Measurements from ENCODE around the gene SEC14L2. TPM values are rescaled to one million over a fixed set of nuclear protein-coding genes. Genes with fewer than 3 reads are reported as not detected.

Gene SEC14L2
- total RNA-seq, 1 donor from 2014 or later, result 1.2 TPM

GRCh38 chr22:30371321-30371720 lies 25.5 kb upstream of the SEC14L2 start:
- no peaks in the 10 kb centered on the region for H3K4me1 ChIP-seq
- no peak overlapping the region for H3K27ac ChIP-seq (replicated peaks)
- no peak for DNase-seq
- no peak for TF ChIP-seq CTCF (IDR thresholded peaks at IDR 0.05; ENCODE audit: borderline replicate concordance)
- no peaks in the 10 kb centered on the region for H3K9me3 ChIP-seq (replicated peaks)
- H3K27me3 ChIP-seq (ENCODE audit: low read depth), result no peaks in the 10 kb centered on the region
- intact Hi-C loops (cut with micrococcal nuclease), result no loop called here
- no peak overlapping the region for H3K4me3 ChIP-seq
- H3K36me3 ChIP-seq, result no peaks in the 10 kb centered on the region

- Histone ChIP-seq H3K27me3 (ENCODE audit: low read depth) (no peaks in the 10 kb centered on the region), H3K9me3 (replicated peaks) (no peaks in the 10 kb centered on the region), H3K4me1 (no peaks in the 10 kb centered on the region), H3K36me3 (no peaks in the 10 kb centered on the region), H3K27ac (replicated peaks) (no peak overlapping the region), H3K4me3 (no peak overlapping the region)
- TF ChIP-seq CTCF (IDR thresholded peaks at IDR 0.05; ENCODE audit: borderline replicate concordance), result no peak
- DNase-seq, result no peak
- intact Hi-C loops (cut with micrococcal nuclease), result no loop called here
Measured at GRCh38 chr22:30371981-30372380, 24.8 kb upstream of the SEC14L2 start.

GRCh38 chr22:30372915-30373314 lies 23.9 kb upstream of the SEC14L2 start:
- no peak for DNase-seq
- H3K27ac ChIP-seq (replicated peaks), result no peak overlapping the region
- no peak for TF ChIP-seq CTCF (IDR thresholded peaks at IDR 0.05; ENCODE audit: borderline replicate concordance)
- H3K27me3 ChIP-seq (ENCODE audit: low read depth), result no peaks in the 10 kb centered on the region
- H3K36me3 ChIP-seq, result no peaks in the 10 kb centered on the region
- no peaks in the 10 kb centered on the region for H3K9me3 ChIP-seq (replicated peaks)
- intact Hi-C loops (cut with micrococcal nuclease), result no loop called here
- no peak overlapping the region for H3K4me3 ChIP-seq
- no peaks in the 10 kb centered on the region for H3K4me1 ChIP-seq

- TF ChIP-seq CTCF (IDR thresholded peaks at IDR 0.05; ENCODE audit: borderline replicate concordance), result no peak
- intact Hi-C loops (cut with micrococcal nuclease), result no loop called here
- no peak overlapping the region for H3K27ac ChIP-seq (replicated peaks)
- no peaks in the 10 kb centered on the region for H3K4me1 ChIP-seq
- H3K9me3 ChIP-seq (replicated peaks), result no peaks in the 10 kb centered on the region
- H3K36me3 ChIP-seq, result no peaks in the 10 kb centered on the region
- H3K27me3 ChIP-seq (ENCODE audit: low read depth), result no peaks in the 10 kb centered on the region
- DNase-seq, result no peak
- H3K4me3 ChIP-seq, result no peak overlapping the region
Measured at GRCh38 chr22:30373331-30374325, 23.2 kb upstream of the SEC14L2 start.

GRCh38 chr22:30375312-30375849 lies 21.4 kb upstream of the SEC14L2 start:
- Histone ChIP-seq H3K36me3 (no peaks in the 10 kb centered on the region), H3K4me1 (no peaks in the 10 kb centered on the region), H3K4me3 (no peak overlapping the region), H3K27me3 (ENCODE audit: low read depth) (no peaks in the 10 kb centered on the region), H3K9me3 (replicated peaks) (no peaks in the 10 kb centered on the region), H3K27ac (replicated peaks) (no peak overlapping the region)
- DNase-seq, result no peak
- no peak for TF ChIP-seq CTCF (IDR thresholded peaks at IDR 0.05; ENCODE audit: borderline replicate concordance)
- intact Hi-C loops (cut with micrococcal nuclease), result no loop called here

Data from left ventricle myocardium inferior (tissue), 1 donor.